Measurements from ENCODE around the gene ARHGAP42. TPM values are rescaled to one million over a fixed set of nuclear protein-coding genes. Genes with fewer than 3 reads are reported as not detected.

Gene ARHGAP42
- total RNA-seq, 4 donors from 2014 or later: 21.8 to 55.7 (median 35.9) TPM

- no peak for TF ChIP-seq POLR2A (IDR thresholded peaks at IDR 0.05)
- TF ChIP-seq CTCF (IDR thresholded peaks at IDR 0.05): no peak
- intact Hi-C loops (cut with DNase I): no loop called here
- 24 to 50% methylated on average over 1 of the region's 1 CpG for WGBS, 2 donors
- Histone ChIP-seq H3K4me3 (replicated peaks in 1 of 3) (no peak overlapping the region), H3K9me3 (no peaks in the 10 kb centered on the region), H3K4me1 (peaks cover 6 to 20% of the 10 kb centered on the region in 2 donors), H3K36me3 (peaks cover 0 to 4% of the 10 kb centered on the region in 2 donors), H3K27me3 (no peaks in the 10 kb centered on the region), H3K27ac (peak overlapping the region in 1 of 3 donors; percentile 3)
- no peak for DNase-seq
Observed at GRCh38 chr11:100769165-100769564, 82.1 kb downstream of the ARHGAP42 start.

- 75 to 79% methylated on average over 3 of the region's 3 CpGs for WGBS, 2 donors
- peaks cover 6 to 20% of the 10 kb centered on the region in 2 donors for H3K4me1 ChIP-seq
- H3K27me3 ChIP-seq: no peaks in the 10 kb centered on the region
- H3K4me3 ChIP-seq (replicated peaks in 1 of 3): no peak overlapping the region
- peaks cover 0 to 4% of the 10 kb centered on the region in 2 donors for H3K36me3 ChIP-seq
- H3K9me3 ChIP-seq: no peaks in the 10 kb centered on the region
- no peak for DNase-seq
- H3K27ac ChIP-seq: peak overlapping the region in 1 of 3 donors; percentile 3
- no peak for TF ChIP-seq CTCF (IDR thresholded peaks at IDR 0.05)
- intact Hi-C loops (cut with DNase I): no loop called here
Observed at GRCh38 chr11:100769617-100770016, 82.5 kb downstream of the ARHGAP42 start.

- Histone ChIP-seq H3K27me3 (no peaks in the 10 kb centered on the region), H3K4me3 (replicated peaks in 1 of 3) (no peak overlapping the region), H3K27ac (no peak overlapping the region), H3K4me1 (peaks cover 0 to 3% of the 10 kb centered on the region in 2 donors), H3K9me3 (no peaks in the 10 kb centered on the region), H3K36me3 (peaks cover 0 to 4% of the 10 kb centered on the region in 2 donors)
- no peak for TF ChIP-seq POLR2A (IDR thresholded peaks at IDR 0.05)
- TF ChIP-seq CTCF (IDR thresholded peaks at IDR 0.05): no peak
- no peak for DNase-seq
- intact Hi-C loops (cut with DNase I): no loop called here
- WGBS, 2 donors: 93 to 94% methylated on average over 7 of the region's 7 CpGs
Observed at GRCh38 chr11:100774132-100774531, 87.0 kb downstream of the ARHGAP42 start.

GRCh38 chr11:100774859-100775258 is 87.8 kb downstream of the ARHGAP42 start:
- no peak for TF ChIP-seq POLR2A (IDR thresholded peaks at IDR 0.05)
- no peak for TF ChIP-seq CTCF (IDR thresholded peaks at IDR 0.05)
- no peaks in the 10 kb centered on the region for H3K9me3 ChIP-seq
- 70 to 78% methylated on average over 3 of the region's 3 CpGs for WGBS, 2 donors
- H3K27me3 ChIP-seq: no peaks in the 10 kb centered on the region
- H3K4me3 ChIP-seq (replicated peaks in 1 of 3): no peak overlapping the region
- intact Hi-C loops (cut with DNase I): no loop called here
- peaks cover 0 to 4% of the 10 kb centered on the region in 2 donors for H3K36me3 ChIP-seq
- H3K27ac ChIP-seq: no peak overlapping the region
- no peak for DNase-seq
- no peaks in the 10 kb centered on the region for H3K4me1 ChIP-seq

- H3K9me3 ChIP-seq: no peaks in the 10 kb centered on the region
- peaks cover 0 to 4% of the 10 kb centered on the region in 2 donors for H3K36me3 ChIP-seq
- no peaks in the 10 kb centered on the region for H3K27me3 ChIP-seq
- 90 to 95% methylated on average over 6 of the region's 6 CpGs for WGBS, 2 donors
- intact Hi-C loops (cut with DNase I): no loop called here
- TF ChIP-seq CTCF (IDR thresholded peaks at IDR 0.05) (no peak), POLR2A (IDR thresholded peaks at IDR 0.05) (no peak)
- no peak overlapping the region for H3K27ac ChIP-seq
- no peak for DNase-seq
- no peaks in the 10 kb centered on the region for H3K4me1 ChIP-seq
- no peak overlapping the region for H3K4me3 ChIP-seq (replicated peaks in 1 of 3)
Observed at GRCh38 chr11:100776212-100776896, 89.3 kb downstream of the ARHGAP42 start.
